ENCODE data around the gene IFNA14. TPM values are rescaled to one million over a fixed set of nuclear protein-coding genes. Genes with fewer than 3 reads are reported as not detected.

IFNA14 gene
- total RNA-seq (ENCODE audit: unreplicated experiment): not detected
- long read RNA-seq: 0 reads

GRCh38 chr9:21239911-21240310 is at the start of gene IFNA14:
TSS of gene IFNA14 (minus strand) at chr9:21240005. CDS start at chr9:21239935, 70 bp downstream.
- no peaks in the 10 kb centered on the region for H3K4me1 Mint-ChIP-seq (ENCODE audit: unreplicated experiment)

GRCh38 chr9:21287280-21287679 is 47.5 kb upstream of the IFNA14 start:
- Mint-ChIP-seq H3K4me3 (ENCODE audit: unreplicated experiment) (no peak overlapping the region), H3K4me1 (ENCODE audit: unreplicated experiment) (no peaks in the 10 kb centered on the region), H3K27me3 (ENCODE audit: unreplicated experiment) (no peaks in the 10 kb centered on the region), H3K36me3 (ENCODE audit: low read depth, unreplicated experiment) (no peaks in the 10 kb centered on the region), H3K27ac (ENCODE audit: unreplicated experiment) (no peak overlapping the region), H3K9me3 (ENCODE audit: unreplicated experiment) (no peaks in the 10 kb centered on the region)
- no peak for DNase-seq (ENCODE audit: low spot score)
- TF ChIP-seq CTCF (IDR thresholded peaks at IDR 0.05; ENCODE audit: unreplicated experiment): no peak

More at GRCh38 chr9:21239911-21240310, at the start of gene IFNA14:
- Mint-ChIP-seq H3K4me3 (ENCODE audit: unreplicated experiment) (no peak within 1 kb of the TSS), H3K9me3 (ENCODE audit: unreplicated experiment) (no peaks in the 10 kb centered on the region), H3K36me3 (ENCODE audit: low read depth, unreplicated experiment) (no peaks in the 10 kb centered on the region), H3K27ac (ENCODE audit: unreplicated experiment) (no peak within 1 kb of the TSS), H3K27me3 (ENCODE audit: unreplicated experiment) (no peaks in the 10 kb centered on the region)
- TF ChIP-seq CTCF (IDR thresholded peaks at IDR 0.05; ENCODE audit: unreplicated experiment): no peak
- no peak for DNase-seq (ENCODE audit: low spot score)

GRCh38 chr9:21286659-21287058 is 46.9 kb upstream of the IFNA14 start:
- no peak for DNase-seq (ENCODE audit: low spot score)
- Mint-ChIP-seq H3K27me3 (ENCODE audit: unreplicated experiment) (no peaks in the 10 kb centered on the region), H3K4me1 (ENCODE audit: unreplicated experiment) (no peaks in the 10 kb centered on the region), H3K9me3 (ENCODE audit: unreplicated experiment) (no peaks in the 10 kb centered on the region), H3K4me3 (ENCODE audit: unreplicated experiment) (no peak overlapping the region), H3K36me3 (ENCODE audit: low read depth, unreplicated experiment) (no peaks in the 10 kb centered on the region), H3K27ac (ENCODE audit: unreplicated experiment) (no peak overlapping the region)
- TF ChIP-seq CTCF (IDR thresholded peaks at IDR 0.05; ENCODE audit: unreplicated experiment): no peak

GRCh38 chr9:21286099-21286498 is 46.3 kb upstream of the IFNA14 start:
- TF ChIP-seq CTCF (IDR thresholded peaks at IDR 0.05; ENCODE audit: unreplicated experiment): no peak
- Mint-ChIP-seq H3K27me3 (ENCODE audit: unreplicated experiment) (no peaks in the 10 kb centered on the region), H3K4me3 (ENCODE audit: unreplicated experiment) (no peak overlapping the region), H3K36me3 (ENCODE audit: low read depth, unreplicated experiment) (no peaks in the 10 kb centered on the region), H3K4me1 (ENCODE audit: unreplicated experiment) (no peaks in the 10 kb centered on the region), H3K9me3 (ENCODE audit: unreplicated experiment) (no peaks in the 10 kb centered on the region), H3K27ac (ENCODE audit: unreplicated experiment) (no peak overlapping the region)
- no peak for DNase-seq (ENCODE audit: low spot score)

GRCh38 chr9:21281275-21281674 is 41.5 kb upstream of the IFNA14 start:
- H3K36me3 Mint-ChIP-seq (ENCODE audit: low read depth, unreplicated experiment): no peaks in the 10 kb centered on the region
- no peak overlapping the region for H3K27ac Mint-ChIP-seq (ENCODE audit: unreplicated experiment)
- no peak for DNase-seq (ENCODE audit: low spot score)
- H3K4me1 Mint-ChIP-seq (ENCODE audit: unreplicated experiment): peaks cover 7% of the 10 kb centered on the region
- no peaks in the 10 kb centered on the region for H3K9me3 Mint-ChIP-seq (ENCODE audit: unreplicated experiment)
- no peak for TF ChIP-seq CTCF (IDR thresholded peaks at IDR 0.05; ENCODE audit: unreplicated experiment)
- no peaks in the 10 kb centered on the region for H3K27me3 Mint-ChIP-seq (ENCODE audit: unreplicated experiment)
- H3K4me3 Mint-ChIP-seq (ENCODE audit: unreplicated experiment): no peak overlapping the region
